Right renal pelvis (tissue), 4 donors: ENCODE measurements around the gene SYNE3. TPM values are rescaled to one million over a fixed set of nuclear protein-coding genes. Genes with fewer than 3 reads are reported as not detected.

Experiments used
- DNase-seq, 4 donors: peaks; one replicate each; pipeline ENCODE4 v3.0.0-alpha.2; 2013; ENCODE audit warnings: low read depth in 4 of 4, low spot score in 3 of 4, missing footprints in 1 of 4
- polyA plus RNA-seq, 4 donors: library from polyadenylated mRNA; unstranded; fragments of 120-200 nt; gene quantifications; one replicate each; pipeline ENCODE4 v1.2.1, GENCODE V29; 2013; ENCODE audit not compliant: insufficient read length in 4 of 4

Gene SYNE3
- 1 to 10 TPM; 1.7 to 2.6 (median 2.3) TPM for polyA plus RNA-seq

GRCh38 chr14:95516554-95517181 lies at the start of gene SYNE3:
Gene SYNE3 (minus strand): TSS chr14:95516650. CDS start chr14:95475821, 40,829 bp downstream.
- DNase-seq, result no peak

GRCh38 chr14:95564060-95564459 lies 47.6 kb upstream of the SYNE3 start:
- DNase-seq, result no peak

GRCh38 chr14:95562892-95563685 lies 46.6 kb upstream of the SYNE3 start:
- no peak for DNase-seq

- peak; percentile 80 to 85 (median 82) for DNase-seq
Observed at GRCh38 chr14:95561001-95561412, 44.6 kb upstream of the SYNE3 start.

- DNase-seq, result no peak
Observed at GRCh38 chr14:95559203-95559602, 42.8 kb upstream of the SYNE3 start.

GRCh38 chr14:95557832-95558231 lies 41.4 kb upstream of the SYNE3 start:
- no peak for DNase-seq

- DNase-seq, result no peak
Observed at GRCh38 chr14:95557291-95557690, 40.8 kb upstream of the SYNE3 start.

- no peak for DNase-seq
Observed at GRCh38 chr14:95555053-95555452, 38.6 kb upstream of the SYNE3 start.

GRCh38 chr14:95553141-95553540 lies 36.7 kb upstream of the SYNE3 start:
- DNase-seq, result no peak

- no peak for DNase-seq
Observed at GRCh38 chr14:95551435-95551834, 35.0 kb upstream of the SYNE3 start.

GRCh38 chr14:95549656-95550585 lies 33.5 kb upstream of the SYNE3 start:
- no peak for DNase-seq

- no peak for DNase-seq
Observed at GRCh38 chr14:95548328-95548929, 32.0 kb upstream of the SYNE3 start.

GRCh38 chr14:95547626-95548327 lies 31.3 kb upstream of the SYNE3 start:
- no peak for DNase-seq

- no peak for DNase-seq
Observed at GRCh38 chr14:95547272-95547625, 30.8 kb upstream of the SYNE3 start.

GRCh38 chr14:95545515-95546168 lies 29.2 kb upstream of the SYNE3 start:
- DNase-seq, result no peak

- DNase-seq, result no peak
Observed at GRCh38 chr14:95544588-95544987, 28.1 kb upstream of the SYNE3 start.

- no peak for DNase-seq
Observed at GRCh38 chr14:95543021-95543420, 26.6 kb upstream of the SYNE3 start.

GRCh38 chr14:95541932-95542930 lies 25.8 kb upstream of the SYNE3 start:
- no peak for DNase-seq
